GM04504 (cell line): Measurements from ENCODE around the gene CTXN1.
A peak's percentile ranks its signal among the peaks of the same experiment; 100 is the strongest.
"Not testable (repeated sequence)": the region's sequence is repeated elsewhere in the genome, so short reads cannot be mapped to it uniquely, and the experiment has no call there.

Experiments used
- DNase-seq: peaks from one replicate; pipeline ENCODE4 v3.0.0-alpha.2; 2012; ENCODE audit warnings: low read depth

The CTXN1 gene

DNA sequence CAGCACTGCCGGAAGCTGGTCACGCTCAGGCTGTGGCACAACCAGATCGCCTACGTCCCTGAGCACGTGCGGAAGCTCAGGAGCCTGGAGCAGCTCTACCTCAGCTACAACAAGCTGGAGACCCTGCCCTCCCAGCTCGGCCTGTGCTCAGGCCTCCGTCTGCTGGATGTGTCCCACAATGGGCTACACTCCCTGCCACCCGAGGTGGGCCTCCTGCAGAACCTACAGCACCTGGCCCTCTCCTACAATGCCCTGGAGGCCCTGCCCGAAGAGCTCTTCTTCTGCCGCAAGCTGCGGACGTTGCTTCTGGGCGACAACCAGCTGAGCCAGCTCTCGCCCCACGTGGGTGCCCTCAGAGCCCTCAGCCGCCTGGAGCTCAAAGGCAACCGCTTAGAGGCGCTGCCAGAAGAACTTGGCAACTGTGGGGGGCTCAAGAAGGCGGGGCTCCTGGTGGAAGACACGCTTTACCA lies 25.5 kb downstream of the CTXN1 start:
- DNase-seq: no peak

DNA sequence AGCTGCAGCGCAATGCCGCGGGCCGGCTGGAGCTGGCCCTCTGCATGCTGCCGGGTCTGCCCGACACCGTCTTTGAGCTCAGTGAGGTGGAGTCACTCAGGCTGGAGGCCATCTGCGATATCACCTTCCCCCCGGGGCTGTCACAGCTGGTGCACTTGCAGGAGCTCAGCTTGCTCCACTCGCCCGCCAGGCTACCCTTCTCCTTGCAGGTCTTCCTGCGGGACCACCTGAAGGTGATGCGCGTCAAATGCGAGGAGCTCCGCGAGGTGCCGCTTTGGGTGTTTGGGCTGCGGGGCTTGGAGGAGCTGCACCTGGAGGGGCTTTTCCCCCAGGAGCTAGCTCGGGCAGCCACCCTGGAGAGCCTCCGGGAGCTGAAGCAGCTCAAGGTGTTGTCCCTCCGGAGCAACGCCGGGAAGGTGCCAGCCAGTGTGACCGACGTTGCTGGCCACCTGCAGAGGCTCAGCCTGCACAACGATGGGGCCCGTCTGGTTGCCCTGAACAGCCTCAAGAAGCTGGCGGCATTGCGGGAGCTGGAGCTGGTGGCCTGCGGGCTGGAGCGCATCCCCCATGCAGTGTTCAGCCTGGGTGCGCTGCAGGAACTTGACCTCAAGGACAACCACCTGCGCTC lies 26.1 kb downstream of the CTXN1 start:
- DNase-seq: no peak

GRCh38 chr19:7898967-7899366 lies 27.0 kb downstream of the CTXN1 start:
- no peak for DNase-seq

- DNase-seq: no peak
Measured at GRCh38 chr19:7897292-7897691, 28.6 kb downstream of the CTXN1 start.

GRCh38 chr19:7895565-7895964 lies 30.4 kb downstream of the CTXN1 start:
- no peak for DNase-seq

DNA sequence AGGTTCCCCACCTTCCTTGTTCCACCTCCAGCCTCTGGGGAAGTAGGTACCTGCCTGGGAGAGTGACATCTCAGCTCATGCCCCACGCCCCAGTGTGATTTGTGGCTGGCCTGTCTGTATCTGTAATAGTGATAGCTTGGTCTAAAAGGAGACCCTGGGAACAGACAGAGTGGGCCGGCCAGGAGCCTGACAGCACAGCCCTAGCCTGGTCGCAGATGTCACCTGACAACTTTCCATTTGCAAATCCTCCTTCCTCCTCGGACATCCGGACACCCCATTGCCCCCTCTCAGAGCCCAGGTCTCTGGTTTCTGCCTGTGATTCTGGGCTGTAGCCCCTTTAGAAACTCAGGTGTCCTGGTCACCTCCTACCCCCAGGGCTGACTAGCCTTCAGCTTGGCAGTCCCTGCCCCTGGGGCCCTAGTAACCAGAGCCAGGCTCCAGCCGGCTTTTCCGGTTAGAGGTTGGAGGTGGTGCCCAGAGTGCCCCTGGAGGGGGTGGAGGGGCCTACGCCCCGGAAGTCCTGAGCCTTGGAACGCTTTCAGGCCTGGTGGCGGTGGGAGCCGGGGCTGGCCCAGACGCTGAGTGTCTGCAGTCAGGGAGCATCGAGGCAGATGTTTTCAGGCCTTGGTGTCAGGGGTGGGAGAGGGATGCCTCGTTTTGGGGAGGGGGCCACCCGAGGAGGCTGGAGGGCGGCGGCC lies 31.2 kb downstream of the CTXN1 start:
- DNase-seq: no peak

GRCh38 chr19:7893362-7894101 lies 32.4 kb downstream of the CTXN1 start:
- not testable (repeated sequence) for DNase-seq

DNA sequence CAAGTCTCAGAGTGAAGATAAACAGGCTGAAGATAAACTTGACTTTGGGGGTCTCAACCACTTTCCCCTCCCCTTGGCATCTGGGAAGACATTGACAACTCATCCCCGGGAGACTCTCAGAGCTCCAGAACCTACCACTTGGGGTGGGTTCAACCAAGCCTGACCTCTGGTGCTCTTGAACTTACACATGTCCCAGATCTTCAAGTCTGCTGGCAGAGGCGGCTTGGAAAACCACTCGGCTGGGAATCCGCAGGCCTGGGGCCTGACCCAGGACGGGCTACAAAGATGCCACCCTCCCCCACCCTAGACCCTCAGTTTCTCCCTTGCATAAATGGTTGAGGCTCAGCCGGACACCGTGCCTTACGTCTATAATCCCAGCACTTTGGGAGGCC lies 37.1 kb downstream of the CTXN1 start:
- DNase-seq: no peak

DNA sequence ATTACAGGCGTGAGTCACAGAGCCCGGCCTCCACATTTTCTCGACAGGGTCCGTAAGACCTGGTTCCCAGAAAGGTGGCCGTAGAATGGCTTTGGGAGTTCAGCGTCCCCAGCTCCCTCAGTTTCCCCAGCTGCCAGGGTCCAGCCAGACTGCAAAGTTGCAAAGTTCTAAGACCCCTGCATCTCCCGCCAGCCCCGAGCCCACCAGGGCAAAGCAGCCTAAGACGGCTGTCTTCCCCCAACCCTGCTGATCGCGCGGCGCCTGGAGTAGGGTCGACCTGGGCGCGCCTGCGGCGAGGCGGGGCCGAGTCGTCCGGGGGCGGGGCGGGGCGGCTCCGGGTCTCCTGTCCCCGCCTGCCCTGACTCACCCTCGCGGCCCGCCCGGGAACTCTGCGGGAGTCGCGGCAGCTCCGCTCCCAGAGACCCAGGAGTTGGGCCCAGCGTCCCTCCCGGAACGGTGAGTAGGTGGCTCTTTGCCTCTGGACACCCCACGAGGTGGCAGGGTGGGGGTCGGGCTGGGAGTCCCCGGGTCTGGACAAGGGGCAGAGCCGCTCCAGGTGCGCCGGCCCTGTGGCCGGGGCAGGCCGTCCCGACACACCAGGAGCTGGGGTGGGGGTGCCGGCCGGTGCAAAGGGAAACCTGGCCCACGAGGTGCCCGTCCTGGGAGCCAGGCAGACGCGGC lies 37.6 kb downstream of the CTXN1 start, which contains the start of gene LRRC8E:
TSS of gene LRRC8E (plus strand) at position 366 of the 681 bp plus-strand sequence. CDS start 7,094 bp downstream, outside the sequence.
- peak; percentile 44 for DNase-seq

DNA sequence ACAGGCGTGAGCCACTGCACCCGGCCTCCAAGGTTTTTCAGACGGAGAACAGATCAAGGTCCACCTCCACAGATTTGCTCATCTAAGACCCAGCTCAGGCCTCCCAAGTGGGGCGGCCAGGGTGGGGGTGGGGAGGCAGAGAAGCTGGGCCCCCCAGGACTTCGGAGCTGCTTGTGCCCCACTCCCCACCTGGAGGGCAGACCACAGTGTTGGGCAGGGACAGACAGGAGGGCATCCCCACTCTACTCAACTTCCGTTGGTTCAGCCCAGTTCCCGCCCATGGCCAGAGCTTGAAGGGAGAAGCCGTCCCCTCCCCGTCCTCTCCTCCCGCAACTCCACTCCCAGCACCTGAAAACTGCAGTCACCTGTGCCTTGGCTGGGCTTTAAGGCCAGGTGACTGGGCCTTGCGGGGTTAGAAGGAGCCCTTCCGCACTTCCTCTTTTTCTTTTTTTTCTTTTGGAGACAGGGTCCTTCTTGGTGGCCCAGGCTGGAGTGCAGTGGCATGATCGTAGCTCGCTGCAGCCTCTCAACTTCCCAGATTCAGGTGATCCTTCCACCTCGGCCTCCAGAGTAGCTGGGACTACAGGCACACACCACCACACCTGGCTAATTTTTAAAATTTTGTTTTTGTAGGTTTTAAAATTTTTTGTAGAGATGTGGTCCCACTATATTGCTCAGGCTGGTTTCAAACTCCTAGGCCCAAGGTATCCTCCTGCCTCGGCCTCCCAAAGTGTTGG lies 38.4 kb downstream of the CTXN1 start:
- DNase-seq: no peak

DNA sequence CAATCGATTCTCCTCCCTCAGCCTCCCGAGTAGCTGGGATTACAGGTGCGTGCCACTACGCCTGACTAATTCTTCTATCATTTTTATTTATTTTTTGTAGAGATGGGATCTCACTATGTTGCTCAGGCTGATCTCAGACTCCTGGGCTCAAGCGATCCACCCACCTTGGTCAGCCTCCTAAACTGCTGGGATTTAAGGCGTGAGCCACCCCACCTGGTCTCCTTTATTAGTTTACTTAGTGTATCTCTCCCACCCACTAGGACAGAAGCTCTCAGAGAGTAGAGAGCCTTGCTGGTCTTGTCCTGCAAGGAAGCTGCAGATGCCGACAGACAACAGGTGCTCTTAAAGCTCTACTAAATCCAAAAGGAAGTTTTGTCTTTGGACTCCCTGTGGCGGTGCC lies 40.1 kb downstream of the CTXN1 start:
- DNase-seq: no peak

GRCh38 chr19:7883796-7884570 lies 42.0 kb downstream of the CTXN1 start:
- peak; percentile 46 for DNase-seq

GRCh38 chr19:7883105-7883504 lies 42.8 kb downstream of the CTXN1 start:
- DNase-seq: no peak

GRCh38 chr19:7881910-7882309 lies 44.0 kb downstream of the CTXN1 start:
- no peak for DNase-seq

DNA sequence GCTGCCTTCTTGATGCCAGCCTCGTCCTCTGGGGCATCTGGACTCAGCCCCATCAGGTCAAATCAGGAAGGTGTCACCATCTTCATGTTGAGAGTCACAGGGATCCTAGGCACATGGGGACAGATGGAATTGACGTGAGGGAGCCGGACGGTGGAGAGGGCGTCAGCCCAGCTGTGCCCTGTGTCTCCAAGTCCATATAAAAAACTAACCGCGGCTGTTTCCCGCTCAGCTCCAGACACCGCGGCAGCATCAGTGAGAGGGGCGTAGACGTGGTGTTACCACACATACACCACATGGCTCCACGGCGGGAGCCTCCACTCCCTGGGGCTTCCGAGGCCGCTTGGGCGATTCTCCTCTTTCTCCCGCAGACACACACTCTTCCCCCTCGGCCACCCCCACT lies 46.1 kb downstream of the CTXN1 start:
- DNase-seq: no peak

DNA sequence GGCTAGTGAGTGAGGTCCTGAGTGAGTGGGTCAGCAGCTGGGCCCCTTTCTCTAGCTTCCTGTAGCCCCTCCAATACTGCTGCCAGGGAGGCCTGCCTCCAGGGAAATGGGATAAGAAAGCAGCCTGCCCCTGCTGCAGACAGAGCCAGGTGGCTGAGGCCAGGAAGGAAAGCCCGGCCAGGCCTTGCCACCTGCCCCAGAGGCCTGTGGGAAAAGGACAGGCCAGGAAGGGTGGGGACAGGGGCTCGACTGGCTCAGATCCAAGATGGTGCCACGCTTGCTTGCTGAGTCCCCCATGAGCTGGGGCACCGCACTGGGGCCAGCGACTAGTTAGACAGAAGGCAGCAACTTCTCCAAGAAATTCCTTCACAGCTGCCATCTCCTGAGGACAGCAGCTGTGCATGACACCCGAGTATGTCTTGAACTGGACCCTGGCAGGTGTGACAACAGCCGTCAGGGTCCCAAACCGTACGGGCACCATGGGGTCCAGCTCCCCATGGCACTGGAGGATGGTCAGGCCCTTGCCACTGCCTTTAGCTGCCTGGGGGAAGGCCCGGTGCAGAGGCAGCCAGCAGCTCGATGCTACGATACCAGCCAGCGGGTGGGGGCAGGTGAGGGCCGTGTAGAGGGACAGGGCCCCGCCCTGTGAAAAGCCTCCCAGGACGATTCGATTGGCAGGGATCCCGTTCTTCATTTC lies 46.7 kb downstream of the CTXN1 start:
- no peak for DNase-seq

DNA sequence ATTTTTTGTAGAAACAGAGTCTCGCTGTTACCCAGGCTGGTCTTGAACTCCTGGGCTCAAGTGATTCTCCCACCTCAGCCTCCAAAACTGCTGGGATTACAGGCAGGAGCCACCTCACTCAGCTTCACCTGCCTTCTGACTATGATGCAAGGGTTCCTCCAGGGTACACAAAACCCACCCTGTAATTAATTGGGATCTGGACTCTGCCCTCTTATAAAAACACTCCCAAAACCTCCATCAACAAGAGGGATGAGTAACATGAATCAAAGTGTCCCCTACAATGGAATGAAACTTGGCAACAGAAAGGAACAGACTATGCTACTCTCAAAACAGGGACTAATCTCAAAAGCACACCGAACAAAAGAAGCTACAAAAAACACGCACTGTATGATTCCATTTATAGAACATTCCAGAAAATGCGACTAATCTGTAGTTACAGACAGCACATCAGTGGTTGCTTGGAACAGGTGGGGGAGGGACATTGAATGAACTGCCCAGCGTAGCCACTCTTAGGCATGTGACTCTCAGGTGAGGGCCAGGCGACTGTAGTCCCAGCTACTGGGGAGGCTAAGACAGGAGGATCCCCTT lies 48.6 kb downstream of the CTXN1 start:
- no peak for DNase-seq

GRCh38 chr19:7874897-7875273 lies 51.0 kb downstream of the CTXN1 start:
- DNase-seq: no peak
